DMS79 (cell line): ENCODE data around the gene LGALS4.
"Not testable (repeated sequence)": the region's sequence is repeated elsewhere in the genome, so short reads cannot be mapped to it uniquely, and the experiment has no call there.

Experiments used
- DNase-seq: peaks from one replicate; lab custom pipeline; 2025; lab: John Stamatoyannopoulos, UW

The LGALS4 gene

GRCh38 chr19:38770228-38770948, 42.4 kb downstream of the LGALS4 start:
- DNase-seq = not testable (repeated sequence)

GRCh38 chr19:38769635-38770211, 43.0 kb downstream of the LGALS4 start:
- DNase-seq = no peak

GRCh38 chr19:38766276-38767047, 46.3 kb downstream of the LGALS4 start:
- DNase-seq = no peak

- no peak for DNase-seq
Measured at GRCh38 chr19:38765214-38765613, 47.5 kb downstream of the LGALS4 start.

- no peak for DNase-seq
Measured at GRCh38 chr19:38763795-38764220, 48.9 kb downstream of the LGALS4 start.

GRCh38 chr19:38761884-38762389, 50.8 kb downstream of the LGALS4 start:
- not testable (repeated sequence) for DNase-seq

GRCh38 chr19:38760805-38761517, 51.8 kb downstream of the LGALS4 start:
- not testable (repeated sequence) for DNase-seq

- peak; percentile 4 for DNase-seq
Measured at GRCh38 chr19:38759590-38760003, 53.1 kb downstream of the LGALS4 start.

GRCh38 chr19:38754196-38754595, 58.5 kb downstream of the LGALS4 start:
- not testable (repeated sequence) for DNase-seq

GRCh38 chr19:38753783-38754182, 59.0 kb downstream of the LGALS4 start:
- not testable (repeated sequence) for DNase-seq
